ENCODE measurements around the gene MIAT.
A peak's percentile ranks its signal among the peaks of the same experiment; 100 is the strongest.

Gene MIAT

DNA sequence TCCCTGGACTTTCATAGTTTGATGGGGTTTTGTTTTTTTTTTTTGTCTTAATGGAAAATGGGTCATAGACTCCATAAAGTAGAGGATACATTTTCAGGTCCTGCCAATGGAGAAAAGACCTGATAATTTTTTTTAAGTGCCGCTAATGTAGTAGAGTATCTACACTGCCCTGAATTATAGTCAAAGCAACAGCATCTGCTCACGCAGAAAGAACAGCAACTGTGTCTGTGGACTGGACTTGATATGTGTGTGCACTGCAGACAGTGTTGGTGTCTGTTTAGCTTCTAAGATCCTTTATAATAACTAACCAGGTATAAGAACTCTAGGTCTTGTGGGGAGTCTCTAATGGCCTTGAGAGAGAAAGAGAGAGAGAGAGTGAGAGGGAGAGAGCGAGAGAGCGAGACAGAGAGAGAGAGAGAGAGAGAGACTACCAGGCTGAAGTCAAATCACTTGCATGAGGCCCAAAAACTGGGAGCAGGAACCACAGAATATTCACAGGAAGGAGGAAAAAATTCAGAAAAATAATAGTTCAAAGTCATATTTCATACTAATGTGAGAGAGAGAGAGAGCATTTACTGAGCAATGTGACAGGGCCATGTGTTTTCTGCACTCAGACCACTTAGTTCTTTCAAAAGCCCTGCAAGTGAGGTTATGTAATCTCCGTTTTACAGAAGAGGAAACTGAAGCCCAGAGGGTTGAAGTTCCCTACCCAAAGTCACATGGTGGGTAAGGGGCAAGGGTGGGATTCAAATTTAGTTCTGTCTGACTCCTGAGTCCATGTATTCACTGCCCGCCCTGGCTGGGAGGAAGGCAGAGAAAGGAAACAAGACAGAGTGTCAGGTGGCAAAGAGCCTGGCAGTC lies 8.6 kb upstream of the MIAT start:
- no peak for TF ChIP-seq CTCF (conservative IDR thresholded peaks at IDR 0.05; ENCODE audit: low read length)
- TF ChIP-seq EZH2phosphoT487 (IDR thresholded peaks at IDR 0.05; ENCODE audit: borderline replicate concordance), result no peak
- peak overlapping the region; percentile 38; the same call in 1 of the 2 replicates for H2AFZ ChIP-seq (ENCODE audit: low read length)
- no peaks in the 10 kb centered on the region for H3K79me2 ChIP-seq (ENCODE audit: insufficient read depth, low read length)
- H3K9ac ChIP-seq (ENCODE audit: low read depth, low read length, poor library complexity, severe bottlenecking), result peak overlapping the region; percentile 26
- no peaks in the 10 kb centered on the region for H3K9me2 ChIP-seq (replicated peaks; ENCODE audit: low read depth, low read length)
- H3K36me3 ChIP-seq (ENCODE audit: insufficient read depth, low read length), result no peaks in the 10 kb centered on the region
- no peaks in the 10 kb centered on the region for H4K20me1 ChIP-seq (ENCODE audit: insufficient read depth, low read length, poor library complexity, severe bottlenecking)
- H3K27me3 ChIP-seq (ENCODE audit: insufficient read depth, low read length, poor library complexity, severe bottlenecking), result no peaks in the 10 kb centered on the region
- no peaks in the 10 kb centered on the region for H3K9me3 ChIP-seq (ENCODE audit: insufficient read depth, low read depth, low read length)
- no peaks in the 10 kb centered on the region for H3F3A ChIP-seq (ENCODE audit: low read depth)
- H3K4me3 ChIP-seq (ENCODE audit: low read length, poor library complexity, severe bottlenecking), result no peak overlapping the region
- H3K4me1 ChIP-seq (ENCODE audit: insufficient read depth, low read length, poor library complexity, severe bottlenecking), result peaks cover 41% of the 10 kb centered on the region
- H3K4me2 ChIP-seq (ENCODE audit: low read depth, low read length, poor library complexity, severe bottlenecking), result no peak overlapping the region

DNA sequence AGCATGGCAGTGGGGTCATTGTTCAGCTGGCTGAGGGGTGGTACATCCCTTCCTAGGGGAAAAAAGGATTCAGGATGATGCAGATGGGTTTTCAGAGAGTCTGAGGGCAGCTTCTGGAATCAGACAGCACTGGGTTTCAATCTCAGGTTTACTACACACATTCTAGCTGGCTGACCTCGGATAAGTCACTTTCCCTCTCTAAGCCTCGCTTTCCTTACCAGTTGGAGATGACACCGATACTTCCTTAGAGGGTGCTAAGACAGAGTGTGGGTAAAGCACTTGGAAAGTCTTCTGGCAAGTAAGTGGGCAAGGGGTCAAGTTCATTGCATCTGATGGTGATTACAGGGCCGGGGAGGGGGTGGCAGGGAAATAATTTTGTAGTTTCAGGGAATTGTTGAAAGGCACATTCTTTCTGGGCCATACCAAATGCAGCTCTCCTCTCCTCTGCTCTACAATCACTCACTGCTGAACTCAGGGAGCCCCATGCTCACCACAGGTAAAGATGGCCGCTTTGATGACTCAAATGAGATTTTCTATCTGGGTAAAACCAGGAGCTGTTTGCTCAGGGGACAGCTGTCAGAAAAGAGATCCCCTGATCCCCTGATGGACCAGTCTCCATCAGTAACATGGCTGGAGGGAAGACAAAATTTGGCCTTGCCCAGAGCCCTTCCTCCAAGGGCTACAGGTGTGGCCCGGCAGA lies 6.5 kb upstream of the MIAT start:
- H2AFZ ChIP-seq (ENCODE audit: low read length), result no peak overlapping the region
- no peak for TF ChIP-seq CTCF (conservative IDR thresholded peaks at IDR 0.05; ENCODE audit: low read length)
- TF ChIP-seq EZH2phosphoT487 (IDR thresholded peaks at IDR 0.05; ENCODE audit: borderline replicate concordance), result no peak
- peaks cover 22% of the 10 kb centered on the region for H3K4me1 ChIP-seq (ENCODE audit: insufficient read depth, low read length, poor library complexity, severe bottlenecking)

GRCh38 chr22:26651815-26652214 lies 5.6 kb upstream of the MIAT start:
- H3K27me3 ChIP-seq (ENCODE audit: insufficient read depth, low read length, poor library complexity, severe bottlenecking), result no peaks in the 10 kb centered on the region
- H2AFZ ChIP-seq (ENCODE audit: low read length), result no peak overlapping the region
- no peak overlapping the region for H3K4me3 ChIP-seq (ENCODE audit: low read length, poor library complexity, severe bottlenecking)
- no peaks in the 10 kb centered on the region for H3F3A ChIP-seq (ENCODE audit: low read depth)
- TF ChIP-seq EZH2phosphoT487 (IDR thresholded peaks at IDR 0.05; ENCODE audit: borderline replicate concordance) (no peak), CTCF (conservative IDR thresholded peaks at IDR 0.05; ENCODE audit: low read length) (no peak)
- no peaks in the 10 kb centered on the region for H3K9me3 ChIP-seq (ENCODE audit: insufficient read depth, low read depth, low read length)
- H3K79me2 ChIP-seq (ENCODE audit: insufficient read depth, low read length), result no peaks in the 10 kb centered on the region
- peaks cover 21% of the 10 kb centered on the region for H3K4me1 ChIP-seq (ENCODE audit: insufficient read depth, low read length, poor library complexity, severe bottlenecking)
- H3K9me2 ChIP-seq (replicated peaks; ENCODE audit: low read depth, low read length), result no peaks in the 10 kb centered on the region
- H3K9ac ChIP-seq (ENCODE audit: low read depth, low read length, poor library complexity, severe bottlenecking), result no peak overlapping the region
- no peak overlapping the region for H3K4me2 ChIP-seq (ENCODE audit: low read depth, low read length, poor library complexity, severe bottlenecking)
- H3K36me3 ChIP-seq (ENCODE audit: insufficient read depth, low read length), result no peaks in the 10 kb centered on the region
- no peaks in the 10 kb centered on the region for H4K20me1 ChIP-seq (ENCODE audit: insufficient read depth, low read length, poor library complexity, severe bottlenecking)

More for the DNA sequence above, 6.5 kb upstream of the MIAT start:
- Histone ChIP-seq H3K79me2 (ENCODE audit: insufficient read depth, low read length) (no peaks in the 10 kb centered on the region), H3K36me3 (ENCODE audit: insufficient read depth, low read length) (no peaks in the 10 kb centered on the region), H3K9ac (ENCODE audit: low read depth, low read length, poor library complexity, severe bottlenecking) (no peak overlapping the region), H3K9me2 (replicated peaks; ENCODE audit: low read depth, low read length) (no peaks in the 10 kb centered on the region), H3K4me2 (ENCODE audit: low read depth, low read length, poor library complexity, severe bottlenecking) (no peak overlapping the region), H4K20me1 (ENCODE audit: insufficient read depth, low read length, poor library complexity, severe bottlenecking) (no peaks in the 10 kb centered on the region), H3F3A (ENCODE audit: low read depth) (no peaks in the 10 kb centered on the region), H3K27me3 (ENCODE audit: insufficient read depth, low read length, poor library complexity, severe bottlenecking) (no peaks in the 10 kb centered on the region), H3K9me3 (ENCODE audit: insufficient read depth, low read depth, low read length) (no peaks in the 10 kb centered on the region), H3K4me3 (ENCODE audit: low read length, poor library complexity, severe bottlenecking) (no peak overlapping the region)

Measured in Loucy (cell line).